GM19395 (cell line): Measurements from ENCODE around the gene UNC5B.

Experiments
- ATAC-seq: cut with Tn5 transposase; IDR thresholded peaks from one replicate; pipeline ENCODE4 v1.9.1; 2021; ENCODE audit warnings: mild to moderate bottlenecking, moderate library complexity; ENCODE audit not compliant: unreplicated experiment

UNC5B gene

GRCh38 chr10:71212318-71213126, at the start of gene UNC5B:
Gene UNC5B (plus strand): TSS chr10:71212570. CDS start chr10:71212986, 416 bp downstream.
- no peak for ATAC-seq

- no peak for ATAC-seq
Observed at GRCh38 chr10:71173466-71173865, 38.9 kb upstream of the UNC5B start.

- no peak for ATAC-seq
Observed at GRCh38 chr10:71176661-71177060, 35.7 kb upstream of the UNC5B start.

- ATAC-seq, result no peak
Observed at GRCh38 chr10:71177651-71178199, 34.6 kb upstream of the UNC5B start.

- ATAC-seq, result no peak
Observed at GRCh38 chr10:71178880-71179279, 33.5 kb upstream of the UNC5B start.

- no peak for ATAC-seq
Observed at GRCh38 chr10:71179382-71179781, 33.0 kb upstream of the UNC5B start.

GRCh38 chr10:71184421-71184820, 27.9 kb upstream of the UNC5B start:
- no peak for ATAC-seq

- ATAC-seq, result no peak
Observed at GRCh38 chr10:71185209-71185608, 27.2 kb upstream of the UNC5B start.

- no peak for ATAC-seq
Observed at GRCh38 chr10:71187197-71187596, 25.2 kb upstream of the UNC5B start.

- no peak for ATAC-seq
Observed at GRCh38 chr10:71187600-71187999, 24.8 kb upstream of the UNC5B start.

GRCh38 chr10:71188201-71188600, 24.2 kb upstream of the UNC5B start:
- ATAC-seq, result no peak

- ATAC-seq, result no peak
Observed at GRCh38 chr10:71191019-71191418, 21.4 kb upstream of the UNC5B start.

- no peak for ATAC-seq
Observed at GRCh38 chr10:71191551-71192076, 20.8 kb upstream of the UNC5B start.

- no peak for ATAC-seq
Observed at GRCh38 chr10:71193516-71193915, 18.9 kb upstream of the UNC5B start.

- ATAC-seq, result no peak
Observed at GRCh38 chr10:71197955-71198354, 14.4 kb upstream of the UNC5B start.

GRCh38 chr10:71201849-71202248, 10.5 kb upstream of the UNC5B start:
- no peak for ATAC-seq

- ATAC-seq, result no peak
Observed at GRCh38 chr10:71202314-71202713, 10.1 kb upstream of the UNC5B start.

- no peak for ATAC-seq
Observed at GRCh38 chr10:71203124-71203523, 9.2 kb upstream of the UNC5B start.

- ATAC-seq, result no peak
Observed at GRCh38 chr10:71203716-71204115, 8.7 kb upstream of the UNC5B start.

GRCh38 chr10:71204746-71205145, 7.6 kb upstream of the UNC5B start:
- no peak for ATAC-seq

GRCh38 chr10:71205468-71205867, 6.9 kb upstream of the UNC5B start:
- no peak for ATAC-seq

- ATAC-seq, result no peak
Observed at GRCh38 chr10:71206911-71207310, 5.5 kb upstream of the UNC5B start.
